H1 (cell line): ENCODE measurements around the gene RNF212B. TPM values are rescaled to one million over a fixed set of nuclear protein-coding genes. Genes with fewer than 3 reads are reported as not detected.

Source experiments
- CTCF ChIA-PET: fragments of 300-600 bp; sonication (Branson Sonifier 250); formaldehyde crosslinking; loops from one replicate; lab custom pipeline; 2021; ENCODE audit not compliant: partially characterized antibody; lab: Charles Lee
- POLR2A ChIA-PET: fragments of 300-600 bp; sonication (Branson Sonifier 250); formaldehyde crosslinking; loops from one replicate; lab custom pipeline; 2021; ENCODE audit warnings: inconsistent platforms; ENCODE audit not compliant: partially characterized antibody; lab: Charles Lee
- DNase-seq, 2 experiments: peaks; one replicate each; pipeline versions ENCODE4 v3.0.0 to v3.0.0-alpha.2; 2010 to 2022; ENCODE audit warnings: low spot score in 2 of 2, low read depth in 1 of 2, mixed read lengths in 1 of 2
- FAIRE-seq: peaks from 2 replicates; lab custom pipeline; 2011; peaks lifted over from hg19 to GRCh38; lab: Jason Lieb, UNC
- H2AFZ ChIP-seq: 2 replicates; pipeline ENCODE4 v1.8.1; 2012; ENCODE audit warnings: low read length, inconsistent platforms
- H2AK5ac ChIP-seq: 2 replicates; pipeline ENCODE4 v1.6.1; 2013; ENCODE audit warnings: low read depth, low read length
- H2BK120ac ChIP-seq: replicated peaks from 2 replicates; pipeline ENCODE3; 2013; ENCODE audit warnings: low read depth, low read length, inconsistent platforms
- H2BK12ac ChIP-seq: 2 replicates; pipeline ENCODE4 v1.6.1; 2013; ENCODE audit warnings: low read depth, low read length
- H2BK15ac ChIP-seq: 2 replicates; pipeline ENCODE4 v1.6.1; 2013; ENCODE audit warnings: low read length
- H2BK20ac ChIP-seq: 2 replicates; pipeline ENCODE4 v1.6.1; 2013; ENCODE audit warnings: low read length
- H2BK5ac ChIP-seq: 2 replicates; pipeline ENCODE4 v1.6.1; 2013; ENCODE audit warnings: low read depth, low read length
- H3K14ac ChIP-seq: 2 replicates; pipeline ENCODE4 v1.6.1; 2013; ENCODE audit warnings: inconsistent platforms; ENCODE audit not compliant: insufficient read length
- H3K18ac ChIP-seq: 2 replicates; pipeline ENCODE4 v1.6.1; 2013; ENCODE audit warnings: low read length; ENCODE audit errors: extremely low read depth
- H3K23ac ChIP-seq: 2 replicates; pipeline ENCODE4 v1.6.1; 2013; ENCODE audit warnings: inconsistent platforms; ENCODE audit not compliant: insufficient read length
- H3K23me2 ChIP-seq: 2 replicates; pipeline ENCODE4 v1.6.1; 2013; ENCODE audit warnings: low read depth, low read length
- H3K27ac ChIP-seq: 2 replicates; pipeline ENCODE4 v1.6.1; 2011; ENCODE audit warnings: low read depth, low read length, inconsistent platforms
- H3K27me3 ChIP-seq, 4 experiments: replicated peaks in 1 of 4; 1 replicate in 1 of 4; 2 replicates in 3 of 4; pipeline versions ENCODE4 v1.6.1 to v1.8.1; 2011 to 2013; ENCODE audit warnings: low read length in 3 of 4, mild to moderate bottlenecking in 3 of 4, inconsistent platforms in 2 of 4, mixed read lengths in 2 of 4, moderate library complexity in 1 of 4; ENCODE audit not compliant: control insufficient read depth in 3 of 4, insufficient read depth in 3 of 4; ENCODE audit errors: extremely low read depth in 1 of 4
- H3K36me3 ChIP-seq, 4 experiments: 2 replicates each; pipeline versions ENCODE4 v1.6.1 to v1.8.1; 2011 to 2013; ENCODE audit warnings: mild to moderate bottlenecking in 4 of 4, low read length in 3 of 4, moderate library complexity in 2 of 4, control low read depth in 1 of 4, inconsistent platforms in 1 of 4; ENCODE audit not compliant: insufficient read depth in 4 of 4, control insufficient read depth in 2 of 4
- H3K4ac ChIP-seq: replicated peaks from 2 replicates; pipeline ENCODE3; 2013; ENCODE audit warnings: low read length, low read depth, mixed read lengths, inconsistent platforms; ENCODE audit not compliant: insufficient read length
- H3K4me1 ChIP-seq, 4 experiments: replicated peaks in 1 of 4; 1 replicate in 1 of 4; 2 replicates in 3 of 4; pipeline versions ENCODE4 v1.6.1 to v1.8.1; 2011 to 2013; ENCODE audit warnings: low read length in 3 of 4, inconsistent platforms in 2 of 4, mixed read lengths in 1 of 4; ENCODE audit not compliant: insufficient read depth in 4 of 4, control insufficient read depth in 3 of 4
- H3K4me2 ChIP-seq, 2 experiments: 2 replicates each; pipeline versions ENCODE4 v1.6.1 to v1.8.1; 2011 to 2013; ENCODE audit warnings: low read depth in 2 of 2, low read length in 2 of 2, control low read depth in 1 of 2, inconsistent platforms in 1 of 2, mild to moderate bottlenecking in 1 of 2; ENCODE audit not compliant: insufficient read depth in 1 of 2
- H3K4me3 ChIP-seq, 4 experiments: fragments of 200-600, 300-600 bp in 1 of 4; sonication (generic), shearing (Covaris generic), sonication (Bioruptor Twin) in 1 of 4; 2 replicates each; pipeline versions ENCODE4 v1.5.1 to v1.8.1; 2011 to 2016; ENCODE audit warnings: low read length in 4 of 4, low read depth in 3 of 4, control low read depth in 2 of 4, inconsistent platforms in 2 of 4, mild to moderate bottlenecking in 2 of 4, mixed read lengths in 1 of 4, moderate library complexity in 1 of 4; ENCODE audit not compliant: insufficient read depth in 2 of 4; ENCODE audit errors: extremely low read depth in 1 of 4
- H3K56ac ChIP-seq: replicated peaks from 2 replicates; pipeline ENCODE3; 2013; ENCODE audit warnings: low read depth, mild to moderate bottlenecking, mixed read lengths, low read length, inconsistent platforms; ENCODE audit not compliant: insufficient read length
- H3K79me1 ChIP-seq: 2 replicates; pipeline ENCODE4 v1.6.1; 2013; ENCODE audit warnings: low read depth, low read length, control low read depth
- H3K79me2 ChIP-seq, 2 experiments: 2 replicates each; pipeline versions ENCODE4 v1.6.1 to v1.8.1; 2012 to 2013; ENCODE audit warnings: low read length in 2 of 2, mild to moderate bottlenecking in 2 of 2, inconsistent platforms in 1 of 2; ENCODE audit not compliant: insufficient read depth in 2 of 2, control insufficient read depth in 1 of 2
- H3K9ac ChIP-seq, 4 experiments: replicated peaks in 1 of 4; 1 replicate in 1 of 4; 2 replicates in 3 of 4; pipeline versions ENCODE4 v1.6.1 to v1.8.1; 2011 to 2013; ENCODE audit warnings: low read depth in 3 of 4, low read length in 3 of 4, control low read depth in 2 of 4, mild to moderate bottlenecking in 2 of 4, moderate library complexity in 2 of 4, inconsistent platforms in 1 of 4; ENCODE audit errors: extremely low read depth in 1 of 4
- H3K9me3 ChIP-seq, 2 experiments: 2 replicates each; pipeline versions ENCODE4 v1.6.1 to v1.8.1; 2012 to 2013; ENCODE audit warnings: mild to moderate bottlenecking in 2 of 2, moderate library complexity in 2 of 2, control low read depth in 1 of 2, inconsistent platforms in 1 of 2, low read depth in 1 of 2, low read length in 1 of 2, mixed read lengths in 1 of 2; ENCODE audit not compliant: insufficient read depth in 2 of 2
- H4K20me1 ChIP-seq, 2 experiments: replicated peaks in 1 of 2; 2 replicates each; pipeline versions ENCODE3 to v1.8.1; 2011 to 2013; ENCODE audit warnings: inconsistent platforms in 2 of 2, low read length in 2 of 2, mild to moderate bottlenecking in 1 of 2; ENCODE audit not compliant: insufficient read depth in 2 of 2, control insufficient read depth in 1 of 2
- H4K5ac ChIP-seq: 2 replicates; pipeline ENCODE4 v1.6.1; 2013; ENCODE audit warnings: low read length, low read depth, mixed read lengths, inconsistent platforms; ENCODE audit not compliant: insufficient read length
- H4K8ac ChIP-seq: 2 replicates; pipeline ENCODE4 v1.8.0; 2013; ENCODE audit warnings: mild to moderate bottlenecking, moderate library complexity, low read length, inconsistent platforms; ENCODE audit not compliant: insufficient read depth; ENCODE audit errors: extremely low read depth
- H4K91ac ChIP-seq: replicated peaks from 2 replicates; pipeline ENCODE3; 2013; ENCODE audit warnings: low read length, mixed read lengths, inconsistent platforms; ENCODE audit not compliant: insufficient read length
- POU5F1 ChIP-seq: IDR thresholded peaks from 2 replicates; pipeline ENCODE4 v1.6.1; 2011; ENCODE audit warnings: low read depth, mild to moderate bottlenecking, low read length, moderate library complexity
- RAD21 ChIP-seq, 2 experiments: IDR thresholded peaks in 1 of 2; conservative IDR thresholded peaks in 1 of 2; 2 replicates each; pipeline ENCODE4 v1.6.1; 2011; ENCODE audit warnings: low read depth in 2 of 2, low read length in 2 of 2, improper control_type of control experiment in 1 of 2, inconsistent platforms in 1 of 2, mild to moderate bottlenecking in 1 of 2, moderate library complexity in 1 of 2
- WGBS, 2 experiments: shearing (Covaris generic) in 1 of 2; methylation state at CpG; one replicate each; pipeline versions ENCODE4 v1.1.6 to v1.1.7; 2013 to 2015; ENCODE audit warnings: low lambda C conversion rate in 2 of 2, mixed read lengths in 2 of 2, inconsistent platforms in 1 of 2, low coverage in 1 of 2, missing lambda C conversion rate in 1 of 2; ENCODE audit not compliant: insufficient replicate concordance in 2 of 2, insufficient coverage in 1 of 2, insufficient read length in 1 of 2; ENCODE audit errors: extremely low coverage in 1 of 2, missing lambda C conversion rate in 1 of 2; 5-methylcytosine and 5-hydroxymethylcytosine counted together
- polyA plus RNA-seq, 7 experiments: library from polyadenylated mRNA; depleted of rRNA in 3 of 7; stranded (reverse) in 5 of 7; unstranded in 2 of 7; fragments of >200 nt in 5 of 7; fragments of 200-250 nt in 2 of 7; gene quantifications; 1 replicate in 5 of 7; 2 replicates in 1 of 7; 4 replicates in 1 of 7; pipeline versions ENCODE4 v1.2.1 to v1.2.3, GENCODE V29; 2011 to 2013; ENCODE audit warnings: missing spikeins in 2 of 7, mixed read lengths in 2 of 7
- total RNA-seq: library from RNA; stranded (reverse); fragmentation: NEBNext Ultra II Directional; extraction: Animal tissue kit (Norgen Biotek cat#: 25700); gene quantifications from 2 replicates; pipeline ENCODE4 v1.2.1, GENCODE V29; 2021

The RNF212B gene
- total and polyA plus RNA-seq, 2 of the 8 experiments (the other 6 are each of a cell fraction or from before 2014, with no cell fraction given): 0.95 to 1.2 TPM

- no peak overlapping the region for H3K56ac ChIP-seq
- no peak overlapping the region for H2AK5ac ChIP-seq
- H3K18ac ChIP-seq: no peak overlapping the region
- H2BK15ac ChIP-seq: no peak overlapping the region
- no peak overlapping the region for H2BK12ac ChIP-seq
- no peak overlapping the region for H2BK20ac ChIP-seq
- no peak for FAIRE-seq
- H4K20me1 ChIP-seq: peaks cover 3 to 5% of the 10 kb centered on the region in 2 experiments
- H3K27ac ChIP-seq: no peak overlapping the region
- H3K9me3 ChIP-seq: no peaks in the 10 kb centered on the region
- no peak overlapping the region for H3K9ac ChIP-seq
- no peak overlapping the region for H4K8ac ChIP-seq
- WGBS, 2 experiments: 90% methylated on average over 2 of the region's 2 CpGs; no CpG with 5 or more reads in 1 of the 2 experiments
- H3K23ac ChIP-seq: no peak overlapping the region
- H3K4me2 ChIP-seq: no peak overlapping the region
- peaks cover 0 to 7% (median 1%) of the 10 kb centered on the region in 4 experiments; a peak in 3 of 7 replicates for H3K4me1 ChIP-seq
- H4K5ac ChIP-seq: no peak overlapping the region
- peaks cover 15% of the 10 kb centered on the region for H3K23me2 ChIP-seq
- no peak overlapping the region for H3K14ac ChIP-seq
- DNase-seq: no peak
- H3K79me2 ChIP-seq: no peaks in the 10 kb centered on the region
- TF ChIP-seq RAD21 (IDR thresholded peaks at IDR 0.05 in 1 of 2, conservative IDR thresholded peaks at IDR 0.05 in 1 of 2; ENCODE audit: low read depth in 2 of 2, low read length in 2 of 2) (peak; percentile 23 to 31; a peak in 3 of 4 replicates), POU5F1 (no peak)
- no peaks in the 10 kb centered on the region for H3K79me1 ChIP-seq
- ChIA-PET POLR2A (no interaction called here), CTCF (interaction anchor here (0.7 to 5.6 kb wide), 6 partner anchors 13 to 110 kb away, joined by 3 to 34 read pairs (median 8); partner anchors contain the start of gene PABPN1)
- H2AFZ ChIP-seq: no peak overlapping the region
- H4K91ac ChIP-seq: no peak overlapping the region
- H3K4ac ChIP-seq: no peak overlapping the region
- no peak overlapping the region for H3K4me3 ChIP-seq
- H2BK120ac ChIP-seq: no peak overlapping the region
- no peaks in the 10 kb centered on the region for H3K36me3 ChIP-seq
- no peak overlapping the region for H2BK5ac ChIP-seq
- peaks cover 19 to 57% (median 48%) of the 10 kb centered on the region in 4 experiments for H3K27me3 ChIP-seq
Measured at GRCh38 chr14:23299211-23299957, 61.6 kb downstream of the RNF212B start.
